Calu3 (cell line): ENCODE results near the gene CD24. TPM values are rescaled to one million over a fixed set of nuclear protein-coding genes. Genes with fewer than 3 reads are reported as not detected.

Source experiments
- BruUV-seq: library from RNA; stranded (reverse); fragments of 400-500 nt; replicated peaks from 2 replicates; lab custom pipeline; 2021; lab: Mats Ljungman, UMichigan
- CTCF ChIA-PET: fragments of 300-600 bp; sonication (Branson Sonifier 250); formaldehyde crosslinking; loops from one replicate; lab custom pipeline; 2022; ENCODE audit warnings: antibody characterized with exemption; lab: Charles Lee
- DNase-seq: peaks from one replicate; pipeline ENCODE4 v3.0.0; 2022
- H3K27ac Mint-ChIP-seq: one replicate; pipeline ENCODE4 v1.8.0; 2022; ENCODE audit warnings: mixed read lengths; ENCODE audit not compliant: unreplicated experiment
- H3K27me3 Mint-ChIP-seq: one replicate; pipeline ENCODE4 v1.8.0; 2022; ENCODE audit warnings: mixed read lengths; ENCODE audit not compliant: unreplicated experiment
- H3K36me3 Mint-ChIP-seq: one replicate; pipeline ENCODE4 v1.8.0; 2022; ENCODE audit warnings: mild to moderate bottlenecking, moderate library complexity, mixed read lengths; ENCODE audit not compliant: insufficient read depth, unreplicated experiment
- H3K4me1 Mint-ChIP-seq: one replicate; pipeline ENCODE4 v1.8.0; 2022; ENCODE audit warnings: mild to moderate bottlenecking, low read depth, mixed read lengths; ENCODE audit not compliant: unreplicated experiment
- H3K4me3 Mint-ChIP-seq: one replicate; pipeline ENCODE4 v1.8.0; 2022; ENCODE audit warnings: mild to moderate bottlenecking, low read depth, moderate library complexity, mixed read lengths; ENCODE audit not compliant: unreplicated experiment
- H3K9me3 Mint-ChIP-seq: one replicate; pipeline ENCODE4 v1.8.0; 2022; ENCODE audit warnings: low read depth, mixed read lengths; ENCODE audit not compliant: unreplicated experiment
- intact Hi-C: fragments of 100-400 bp; cut with micrococcal nuclease; formaldehyde crosslinking; loops from one replicate; pipeline ENCODE4 v1.10.0; 2022; ENCODE audit not compliant: unreplicated experiment
- total RNA-seq: library from RNA; stranded (reverse); gene quantifications from 2 replicates; pipeline ENCODE4 v1.2.3, GENCODE V29; 2022
- TF ChIP-seq, protein P1 (sequence below): fragments of 200-600 bp; IDR thresholded peaks from one replicate; pipeline ENCODE4 v1.8.0; 2022; ENCODE audit warnings: antibody characterized with exemption; ENCODE audit not compliant: unreplicated experiment

The CD24 gene
- total RNA-seq, 1 experiment from 2014 or later = 1,415 TPM

DNA sequence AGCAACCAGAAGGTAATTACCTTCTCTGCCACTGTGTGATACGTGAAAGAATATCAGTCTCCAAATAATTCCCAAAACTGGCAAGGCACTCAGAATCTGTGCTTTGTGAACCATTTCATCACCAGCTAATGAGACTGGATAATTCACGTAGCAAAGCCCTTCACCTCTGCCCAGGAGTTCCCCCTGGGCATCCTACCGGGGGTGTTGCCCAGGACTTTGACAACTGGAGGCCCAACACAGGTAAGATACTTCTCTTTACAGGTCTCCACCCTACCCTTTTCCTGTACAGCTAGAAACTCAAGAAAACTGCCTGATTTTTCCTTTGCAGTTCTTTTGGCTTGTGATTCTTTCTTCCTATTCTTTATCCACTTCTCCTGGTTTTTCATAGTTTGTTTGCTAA is 2.7 kb upstream of the CD24 start:
- TF ChIP-seq, protein P1, sequence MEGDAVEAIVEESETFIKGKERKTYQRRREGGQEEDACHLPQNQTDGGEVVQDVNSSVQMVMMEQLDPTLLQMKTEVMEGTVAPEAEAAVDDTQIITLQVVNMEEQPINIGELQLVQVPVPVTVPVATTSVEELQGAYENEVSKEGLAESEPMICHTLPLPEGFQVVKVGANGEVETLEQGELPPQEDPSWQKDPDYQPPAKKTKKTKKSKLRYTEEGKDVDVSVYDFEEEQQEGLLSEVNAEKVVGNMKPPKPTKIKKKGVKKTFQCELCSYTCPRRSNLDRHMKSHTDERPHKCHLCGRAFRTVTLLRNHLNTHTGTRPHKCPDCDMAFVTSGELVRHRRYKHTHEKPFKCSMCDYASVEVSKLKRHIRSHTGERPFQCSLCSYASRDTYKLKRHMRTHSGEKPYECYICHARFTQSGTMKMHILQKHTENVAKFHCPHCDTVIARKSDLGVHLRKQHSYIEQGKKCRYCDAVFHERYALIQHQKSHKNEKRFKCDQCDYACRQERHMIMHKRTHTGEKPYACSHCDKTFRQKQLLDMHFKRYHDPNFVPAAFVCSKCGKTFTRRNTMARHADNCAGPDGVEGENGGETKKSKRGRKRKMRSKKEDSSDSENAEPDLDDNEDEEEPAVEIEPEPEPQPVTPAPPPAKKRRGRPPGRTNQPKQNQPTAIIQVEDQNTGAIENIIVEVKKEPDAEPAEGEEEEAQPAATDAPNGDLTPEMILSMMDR = no peak
- no peak overlapping the region for H3K27ac Mint-ChIP-seq
- no TSS peak for BruUV-seq
- intact Hi-C loops = loop anchor here (1.0 to 5.0 kb wide), 4 partner anchors 230 to 405 kb away; no protein-coding TSS in a partner anchor
- no peaks in the 10 kb centered on the region for H3K9me3 Mint-ChIP-seq
- no peak overlapping the region for H3K4me3 Mint-ChIP-seq
- CTCF ChIA-PET = interaction anchor here (0.5 to 1.2 kb wide), 7 partner anchors 13 to 641 kb away, joined by 3 to 5 read pairs (median 3); no protein-coding TSS in a partner anchor
- no peak for DNase-seq
- H3K36me3 Mint-ChIP-seq = peaks cover 44% of the 10 kb centered on the region
- no peaks in the 10 kb centered on the region for H3K27me3 Mint-ChIP-seq
- peaks cover 20% of the 10 kb centered on the region for H3K4me1 Mint-ChIP-seq

DNA sequence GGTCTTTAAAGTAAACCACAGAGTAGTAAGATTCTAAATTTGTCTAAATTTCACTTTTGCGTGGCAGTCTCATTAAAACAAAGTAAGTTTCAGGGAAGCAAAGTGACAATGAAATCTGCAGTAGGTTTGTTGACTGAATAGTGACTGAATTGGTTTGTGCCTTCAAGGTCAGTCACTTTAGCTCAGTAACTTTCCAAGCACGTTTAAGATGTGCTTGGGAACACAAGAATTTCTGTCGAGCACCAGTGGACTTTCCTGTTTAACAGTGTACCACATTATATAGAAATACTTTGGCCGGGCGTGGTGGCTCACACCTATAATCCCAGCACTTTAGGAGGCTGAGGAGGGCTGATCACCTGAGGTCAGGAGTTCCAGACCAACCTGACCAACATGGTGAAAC is 1.7 kb upstream of the CD24 start:
- DNase-seq = peak; percentile 43
- peaks cover 53% of the 10 kb centered on the region for H3K36me3 Mint-ChIP-seq
- H3K27me3 Mint-ChIP-seq = no peaks in the 10 kb centered on the region
- intact Hi-C loops = loop anchor here (5.0 kb wide), 3 partner anchors 229 to 404 kb away; no protein-coding TSS in a partner anchor
- TF ChIP-seq, protein P1 = no peak
- H3K27ac Mint-ChIP-seq = peak overlapping the region; percentile 94
- H3K4me3 Mint-ChIP-seq = peak overlapping the region; percentile 86
- no peaks in the 10 kb centered on the region for H3K9me3 Mint-ChIP-seq
- BruUV-seq = no TSS peak
- CTCF ChIA-PET = interaction anchor here (0.8 to 1.2 kb wide), 5 partner anchors 21 to 640 kb away, joined by 3 to 4 read pairs (median 3); no protein-coding TSS in a partner anchor
- peaks cover 20% of the 10 kb centered on the region for H3K4me1 Mint-ChIP-seq

DNA sequence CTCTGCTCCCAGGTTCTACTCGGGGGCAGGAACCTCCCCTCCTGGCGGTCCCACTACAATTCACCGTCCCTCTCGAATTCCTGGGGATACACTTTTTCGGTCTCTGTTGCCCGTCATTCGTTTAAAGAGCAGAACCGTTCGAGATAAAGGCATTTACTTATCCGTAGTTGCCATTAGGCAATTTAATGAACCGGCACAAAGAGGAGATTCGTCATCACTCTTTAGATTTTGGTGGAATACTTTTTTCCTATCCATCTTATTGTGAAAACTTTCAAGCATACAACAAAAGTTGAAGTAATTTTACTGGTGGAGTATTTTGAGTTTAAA is 1.2 kb upstream of the CD24 start:
- Mint-ChIP-seq H3K4me1 (peaks cover 20% of the 10 kb centered on the region), H3K36me3 (peaks cover 53% of the 10 kb centered on the region), H3K27ac (peak overlapping the region; percentile 94), H3K4me3 (peak overlapping the region; percentile 86), H3K27me3 (no peaks in the 10 kb centered on the region), H3K9me3 (no peaks in the 10 kb centered on the region)
- CTCF ChIA-PET = interaction anchor here (0.9 kb wide), 1 partner anchor 233 kb away, joined by 4 read pairs; no protein-coding TSS in a partner anchor
- intact Hi-C loops = loop anchor here (2.0 to 5.0 kb wide), 4 partner anchors 93 to 403 kb away; no protein-coding TSS in a partner anchor
- TF ChIP-seq, protein P1 = no peak
- DNase-seq = no peak
- BruUV-seq = no TSS peak

DNA sequence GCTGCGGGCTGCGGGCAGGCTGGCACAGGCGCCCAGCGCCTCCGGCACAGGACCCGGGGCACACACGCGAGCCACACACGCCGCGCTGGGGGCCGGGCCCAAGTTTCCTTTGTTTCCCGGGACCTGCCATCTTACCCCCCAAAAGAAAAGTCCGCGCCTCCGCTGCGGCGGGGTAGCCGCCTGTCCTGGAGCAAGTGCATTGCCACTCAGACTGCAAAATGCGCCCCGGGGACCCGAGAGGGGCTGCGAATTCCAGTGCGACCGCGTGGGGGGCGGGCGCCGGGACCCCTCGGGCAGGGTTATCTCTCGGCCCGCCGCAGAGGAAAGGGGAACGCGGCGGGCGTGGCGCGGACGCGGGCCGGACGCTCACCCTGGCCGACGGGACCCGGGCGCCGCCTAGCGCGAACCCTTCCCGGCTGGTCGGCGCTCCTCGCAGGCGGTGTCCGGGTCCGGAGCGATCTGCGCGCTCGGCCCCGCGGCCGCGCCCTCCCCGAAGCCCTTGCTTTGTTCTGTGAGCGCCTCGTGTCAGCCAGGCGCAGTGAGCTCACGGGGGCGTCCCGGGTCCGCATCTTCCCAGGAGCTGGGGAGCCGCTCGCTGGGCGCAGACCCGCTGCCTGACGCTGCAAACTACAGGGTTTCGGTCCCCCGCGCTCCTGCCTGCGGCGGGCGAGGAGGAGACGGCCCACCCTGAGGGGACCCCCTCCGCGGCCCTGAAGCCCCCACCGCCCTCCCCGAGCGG is 639 bp upstream of the CD24 start:
- Mint-ChIP-seq H3K27me3 (no peaks in the 10 kb centered on the region), H3K27ac (peak overlapping the region; percentile 94), H3K36me3 (peaks cover 56% of the 10 kb centered on the region), H3K4me1 (peaks cover 20% of the 10 kb centered on the region), H3K9me3 (no peaks in the 10 kb centered on the region), H3K4me3 (peak overlapping the region; percentile 86)
- DNase-seq = peak; percentile 86
- no TSS peak for BruUV-seq
- intact Hi-C loops = loop anchor here (2.0 to 5.0 kb wide), 4 partner anchors 92 to 403 kb away; no protein-coding TSS in a partner anchor
- CTCF ChIA-PET = no interaction called here
- TF ChIP-seq, protein P1 = peak; percentile 30
